ENCODE data around the gene ALK.

ALK gene

DNA sequence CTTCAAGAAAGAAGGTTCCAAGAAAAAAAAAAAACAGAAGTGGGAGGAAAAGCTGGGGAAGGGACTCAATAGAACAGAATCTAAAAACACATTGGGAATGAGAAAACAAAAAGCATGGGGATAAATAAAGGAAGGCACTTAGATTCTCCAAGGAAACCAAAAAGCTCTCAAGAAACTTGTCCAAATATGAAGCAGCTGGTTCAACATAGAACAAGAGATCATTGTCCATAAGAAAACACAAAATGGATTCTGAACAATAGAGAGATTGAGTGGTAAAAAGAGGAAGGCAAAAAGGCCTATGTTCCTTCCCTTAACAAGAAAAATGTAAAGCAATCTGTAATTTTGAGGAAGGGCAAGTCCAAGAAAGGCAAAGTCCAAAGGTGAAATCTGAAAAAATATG, 32.9 kb upstream of the ALK start:
- Histone ChIP-seq H3K9ac (no peak overlapping the region), H3K36me3 (ENCODE audit: insufficient read depth) (no peaks in the 10 kb centered on the region), H3K4me3 (IDR thresholded peaks at IDR 0.05; ENCODE audit: insufficient read depth, low read depth, low read length) (no peak overlapping the region), H3K27me3 (ENCODE audit: insufficient read depth, low read depth) (no peaks in the 10 kb centered on the region), H3K4me1 (ENCODE audit: low read depth, poor library complexity, severe bottlenecking) (no peaks in the 10 kb centered on the region), H4K20me1 (ENCODE audit: insufficient read depth) (no peaks in the 10 kb centered on the region), H3K27ac (no peak overlapping the region), H3K4me2 (no peak overlapping the region), H2AFZ (ENCODE audit: low read depth) (no peak overlapping the region), H3K79me2 (ENCODE audit: insufficient read depth, low read depth) (no peaks in the 10 kb centered on the region)
- TF ChIP-seq, protein P1, sequence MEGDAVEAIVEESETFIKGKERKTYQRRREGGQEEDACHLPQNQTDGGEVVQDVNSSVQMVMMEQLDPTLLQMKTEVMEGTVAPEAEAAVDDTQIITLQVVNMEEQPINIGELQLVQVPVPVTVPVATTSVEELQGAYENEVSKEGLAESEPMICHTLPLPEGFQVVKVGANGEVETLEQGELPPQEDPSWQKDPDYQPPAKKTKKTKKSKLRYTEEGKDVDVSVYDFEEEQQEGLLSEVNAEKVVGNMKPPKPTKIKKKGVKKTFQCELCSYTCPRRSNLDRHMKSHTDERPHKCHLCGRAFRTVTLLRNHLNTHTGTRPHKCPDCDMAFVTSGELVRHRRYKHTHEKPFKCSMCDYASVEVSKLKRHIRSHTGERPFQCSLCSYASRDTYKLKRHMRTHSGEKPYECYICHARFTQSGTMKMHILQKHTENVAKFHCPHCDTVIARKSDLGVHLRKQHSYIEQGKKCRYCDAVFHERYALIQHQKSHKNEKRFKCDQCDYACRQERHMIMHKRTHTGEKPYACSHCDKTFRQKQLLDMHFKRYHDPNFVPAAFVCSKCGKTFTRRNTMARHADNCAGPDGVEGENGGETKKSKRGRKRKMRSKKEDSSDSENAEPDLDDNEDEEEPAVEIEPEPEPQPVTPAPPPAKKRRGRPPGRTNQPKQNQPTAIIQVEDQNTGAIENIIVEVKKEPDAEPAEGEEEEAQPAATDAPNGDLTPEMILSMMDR (conservative IDR thresholded peaks at IDR 0.05; ENCODE audit: low read depth, low read length), result no peak

DNA sequence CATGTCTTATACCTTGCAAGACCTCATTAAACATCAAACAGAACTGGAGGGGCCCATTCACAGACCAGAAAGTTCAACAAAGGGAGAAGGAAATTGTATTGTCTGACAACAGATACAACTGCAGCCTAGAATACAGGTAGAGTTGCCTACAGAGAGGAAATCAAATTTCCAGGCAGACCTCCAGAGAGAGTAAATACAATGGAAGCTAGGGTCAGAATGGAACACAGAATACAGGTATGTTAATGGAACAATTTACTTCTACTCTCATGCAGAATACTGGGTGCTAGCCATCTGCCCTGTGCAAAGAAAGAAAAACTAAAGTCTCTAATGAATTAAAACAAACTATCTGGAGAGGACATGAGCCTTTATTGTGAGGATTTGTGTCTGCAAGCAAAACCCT, 31.6 kb upstream of the ALK start:
- no peak overlapping the region for H2AFZ ChIP-seq (ENCODE audit: low read depth)
- H3K36me3 ChIP-seq (ENCODE audit: insufficient read depth), result no peaks in the 10 kb centered on the region

DNA sequence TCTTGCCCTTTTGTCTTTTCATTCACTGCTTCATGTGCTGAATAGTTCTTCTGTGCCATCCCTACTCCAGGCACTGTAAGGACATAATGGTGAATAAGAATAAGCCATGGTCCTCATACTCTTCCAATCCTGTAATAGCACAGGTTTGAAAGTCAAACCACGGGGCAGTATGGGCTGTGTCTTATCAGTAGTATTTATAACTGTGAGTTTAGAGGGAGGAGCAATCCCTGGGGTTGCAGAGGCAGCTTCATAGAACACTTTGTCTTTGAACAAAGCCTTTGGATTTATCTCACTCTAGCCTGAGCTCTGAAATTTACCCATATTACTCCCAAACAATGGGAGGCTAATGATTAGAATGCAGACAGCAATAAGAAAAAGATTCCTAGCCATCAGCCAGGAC, 30.2 kb upstream of the ALK start:
- H3K79me2 ChIP-seq (ENCODE audit: insufficient read depth, low read depth), result no peaks in the 10 kb centered on the region
- H3K4me1 ChIP-seq (ENCODE audit: low read depth, poor library complexity, severe bottlenecking), result no peaks in the 10 kb centered on the region
- H3K4me2 ChIP-seq, result no peak overlapping the region
- no peaks in the 10 kb centered on the region for H3K36me3 ChIP-seq (ENCODE audit: insufficient read depth)
- TF ChIP-seq, protein P1 (conservative IDR thresholded peaks at IDR 0.05; ENCODE audit: low read depth, low read length), result no peak
- no peaks in the 10 kb centered on the region for H3K27me3 ChIP-seq (ENCODE audit: insufficient read depth, low read depth)
- no peaks in the 10 kb centered on the region for H4K20me1 ChIP-seq (ENCODE audit: insufficient read depth)
- H2AFZ ChIP-seq (ENCODE audit: low read depth), result no peak overlapping the region
- no peak overlapping the region for H3K4me3 ChIP-seq (IDR thresholded peaks at IDR 0.05; ENCODE audit: insufficient read depth, low read depth, low read length)
- H3K9ac ChIP-seq, result no peak overlapping the region
- no peak overlapping the region for H3K27ac ChIP-seq

More for the DNA sequence above, 31.6 kb upstream of the ALK start:
- TF ChIP-seq, protein P1 (conservative IDR thresholded peaks at IDR 0.05; ENCODE audit: low read depth, low read length), result no peak
- Histone ChIP-seq H4K20me1 (ENCODE audit: insufficient read depth) (no peaks in the 10 kb centered on the region), H3K79me2 (ENCODE audit: insufficient read depth, low read depth) (no peaks in the 10 kb centered on the region), H3K4me1 (ENCODE audit: low read depth, poor library complexity, severe bottlenecking) (no peaks in the 10 kb centered on the region), H3K4me3 (IDR thresholded peaks at IDR 0.05; ENCODE audit: insufficient read depth, low read depth, low read length) (no peak overlapping the region), H3K27ac (no peak overlapping the region), H3K9ac (no peak overlapping the region), H3K4me2 (no peak overlapping the region), H3K27me3 (ENCODE audit: insufficient read depth, low read depth) (no peaks in the 10 kb centered on the region)

DNA sequence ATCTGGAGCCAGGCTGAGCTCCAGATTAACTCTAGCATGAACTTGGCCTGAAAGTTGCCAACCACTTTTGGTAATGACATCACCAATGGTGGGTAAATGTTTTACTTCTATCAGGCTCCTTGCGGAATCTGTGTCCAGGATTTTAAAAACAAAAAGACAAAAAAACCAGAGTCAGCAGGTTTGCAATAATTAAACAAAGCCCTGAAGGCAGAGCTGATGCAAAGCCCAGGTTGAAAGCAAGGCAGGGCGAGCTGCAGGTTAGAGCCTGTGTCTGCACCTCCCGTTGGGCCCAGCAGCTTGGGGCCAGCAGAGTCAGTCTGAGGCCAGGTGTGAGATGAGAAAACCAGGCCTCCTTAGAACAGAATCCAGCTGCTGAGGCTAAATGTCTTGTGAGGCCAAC, 29.1 kb upstream of the ALK start:
- no peaks in the 10 kb centered on the region for H3K36me3 ChIP-seq (ENCODE audit: insufficient read depth)
- no peaks in the 10 kb centered on the region for H3K4me1 ChIP-seq (ENCODE audit: low read depth, poor library complexity, severe bottlenecking)
- no peak overlapping the region for H3K4me3 ChIP-seq (IDR thresholded peaks at IDR 0.05; ENCODE audit: insufficient read depth, low read depth, low read length)
- no peak overlapping the region for H3K4me2 ChIP-seq
- no peaks in the 10 kb centered on the region for H4K20me1 ChIP-seq (ENCODE audit: insufficient read depth)
- H3K79me2 ChIP-seq (ENCODE audit: insufficient read depth, low read depth), result no peaks in the 10 kb centered on the region
- no peaks in the 10 kb centered on the region for H3K27me3 ChIP-seq (ENCODE audit: insufficient read depth, low read depth)
- H2AFZ ChIP-seq (ENCODE audit: low read depth), result no peak overlapping the region
- H3K27ac ChIP-seq, result no peak overlapping the region
- TF ChIP-seq, protein P1 (conservative IDR thresholded peaks at IDR 0.05; ENCODE audit: low read depth, low read length), result no peak
- H3K9ac ChIP-seq, result no peak overlapping the region
